Prostate gland (tissue), 2 donors: Measurements from ENCODE around the gene TBC1D22A. TPM values are rescaled to one million over a fixed set of nuclear protein-coding genes. Genes with fewer than 3 reads are reported as not detected.

ENCODE experiments used
- DNase-seq: peaks from one replicate; pipeline ENCODE4 v3.0.0-alpha.2; 2019; ENCODE audit warnings: low spot score
- H3K27ac ChIP-seq, 2 donors: fragments of 200-600 bp; sonication (generic); 2 replicates each; pipeline ENCODE4 v1.5.1; 2017 to 2019
- H3K27me3 ChIP-seq: fragments of 200-600 bp; sonication (generic); replicated peaks from 2 replicates; pipeline ENCODE4 v1.5.1; 2019; ENCODE audit not compliant: insufficient read depth
- H3K36me3 ChIP-seq, 2 donors: fragments of 200-600 bp; sonication (generic); 1 replicate in 1 of 2; 2 replicates in 1 of 2; pipeline versions ENCODE4 v1.5.1 to v1.8.1; 2017 to 2019
- H3K4me1 ChIP-seq: fragments of 200-600 bp; sonication (generic); replicated peaks from 2 replicates; pipeline ENCODE4 v1.5.1; 2019
- H3K4me3 ChIP-seq, 2 donors: fragments of 200-600 bp; sonication (generic); 2 replicates each; pipeline ENCODE4 v1.5.1; 2017 to 2019
- H3K9me3 ChIP-seq: fragments of 200-600 bp; sonication (generic); 2 replicates; pipeline ENCODE4 v1.5.1; 2017
- CTCF ChIP-seq, 4 experiments: fragments of 200-600 bp in 2 of 4; fragments of 450-650 bp in 2 of 4; sonication (generic) in 2 of 4; IDR thresholded peaks; 1 replicate in 3 of 4; 2 replicates in 1 of 4; pipeline ENCODE4 v1.5.1; 2016 to 2019; ENCODE audit warnings: antibody characterized with exemption in 4 of 4, mild to moderate bottlenecking in 2 of 4, moderate library complexity in 2 of 4
- POLR2A ChIP-seq: fragments of 450-650 bp; IDR thresholded peaks from one replicate; pipeline ENCODE4 v1.6.1; 2016; ENCODE audit warnings: antibody characterized with exemption, mild to moderate bottlenecking
- POLR2AphosphoS5 ChIP-seq: sonication (generic); formaldehyde crosslinking; IDR thresholded peaks from one replicate; pipeline ENCODE4 v1.6.1; 2017; ENCODE audit warnings: antibody characterized with exemption
- WGBS: methylation state at CpG from one replicate; pipeline ENCODE4 v1.1.5; 2018; 5-methylcytosine and 5-hydroxymethylcytosine counted together
- intact Hi-C: fragments of 100-400 bp; cut with DNase I; formaldehyde crosslinking; loops from one replicate; pipeline ENCODE4 v1.14.2; 2022
- total RNA-seq, 2 donors: library from RNA; depleted of rRNA; stranded (reverse); fragments of >200 nt; gene quantifications; one replicate each; pipeline ENCODE4 v1.1.0, GENCODE V29; 2016

Gene TBC1D22A
- total RNA-seq, 2 donors from 2014 or later: 16.0 to 30.7 TPM

DNA sequence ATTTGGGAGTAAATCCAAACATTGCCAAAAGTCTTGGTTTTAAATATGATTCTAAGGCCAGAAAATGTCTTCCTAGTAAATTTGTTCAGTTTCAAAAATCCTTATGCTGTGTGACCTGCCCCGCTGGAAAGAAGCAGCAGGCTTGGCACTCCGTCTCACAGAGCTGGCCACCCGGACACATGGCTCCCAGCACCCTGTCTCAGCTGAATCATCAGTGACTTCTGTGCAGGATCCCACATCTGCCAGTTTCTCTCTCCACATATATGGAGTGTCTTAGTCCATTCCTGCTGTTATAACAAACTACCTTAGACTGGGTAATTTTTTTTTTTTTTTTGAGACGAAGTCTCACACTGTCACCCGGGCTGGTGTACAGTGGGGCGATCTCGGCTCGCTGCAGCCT is 356.7 kb downstream of the TBC1D22A start:
- TF ChIP-seq POLR2A: no peak
- no peak for TF ChIP-seq POLR2AphosphoS5
- no peak for TF ChIP-seq CTCF (IDR thresholded peaks at IDR 0.05)
- H3K9me3 ChIP-seq: no peaks in the 10 kb centered on the region

DNA sequence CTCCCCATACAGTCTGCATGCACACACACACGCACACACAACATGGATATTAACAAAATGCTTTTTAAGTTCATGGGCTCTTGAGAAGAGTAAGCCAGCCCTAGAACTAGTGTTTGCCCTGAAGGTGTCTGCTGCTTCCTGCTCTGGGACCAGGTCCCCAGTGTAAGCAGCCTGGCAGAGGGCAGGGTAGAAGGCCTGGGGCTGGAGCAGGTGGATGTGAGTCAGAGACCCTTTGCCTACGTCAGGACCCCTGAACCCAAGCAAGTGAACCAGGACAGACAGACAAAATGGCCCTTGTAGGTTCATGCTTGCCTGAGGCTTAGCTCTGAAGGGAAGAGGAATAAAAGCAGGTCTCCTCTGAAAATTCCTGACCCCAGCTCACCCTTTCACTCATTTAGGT is 357.9 kb downstream of the TBC1D22A start:
- H3K9me3 ChIP-seq: no peaks in the 10 kb centered on the region
- no peak overlapping the region for H3K27ac ChIP-seq
- no peaks in the 10 kb centered on the region for H3K27me3 ChIP-seq
- H3K36me3 ChIP-seq: no peaks in the 10 kb centered on the region
- TF ChIP-seq POLR2A: no peak
- TF ChIP-seq POLR2AphosphoS5: no peak
- no peak for TF ChIP-seq CTCF (IDR thresholded peaks at IDR 0.05)
- no peak for DNase-seq
- 97% methylated on average over 2 of the region's 2 CpGs for WGBS
- intact Hi-C loops: no loop called here
- H3K4me1 ChIP-seq: no peaks in the 10 kb centered on the region
- no peak overlapping the region for H3K4me3 ChIP-seq

More for the DNA sequence above, 356.7 kb downstream of the TBC1D22A start:
- Histone ChIP-seq H3K4me3 (no peak overlapping the region), H3K27me3 (no peaks in the 10 kb centered on the region), H3K27ac (no peak overlapping the region), H3K36me3 (no peaks in the 10 kb centered on the region), H3K4me1 (no peaks in the 10 kb centered on the region)
- DNase-seq: no peak
- 94% methylated on average over 8 of the region's 8 CpGs for WGBS
- intact Hi-C loops: no loop called here

DNA sequence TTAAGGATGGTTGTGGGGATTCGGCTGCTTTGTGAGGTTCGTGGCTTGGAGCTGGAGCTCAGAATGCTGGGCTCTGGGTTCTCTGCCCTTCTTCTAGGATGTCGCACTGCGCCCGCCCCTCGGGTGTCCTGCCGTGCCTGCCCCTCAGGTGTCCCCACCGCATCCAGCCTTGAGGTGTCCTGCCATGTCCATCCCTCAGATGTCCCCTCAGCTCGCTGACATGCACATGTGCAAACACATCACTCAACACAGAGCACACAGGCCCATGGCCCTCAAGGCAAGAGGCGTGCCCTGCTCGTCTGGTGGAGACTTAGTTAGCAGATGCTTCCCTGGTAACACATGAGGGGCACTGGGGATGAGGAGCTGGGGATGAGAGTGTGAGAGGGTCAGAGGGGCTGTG is 359.3 kb downstream of the TBC1D22A start:
- DNase-seq: no peak
- Histone ChIP-seq H3K27me3 (no peaks in the 10 kb centered on the region), H3K36me3 (no peaks in the 10 kb centered on the region), H3K9me3 (no peaks in the 10 kb centered on the region), H3K4me3 (no peak overlapping the region), H3K27ac (no peak overlapping the region), H3K4me1 (no peaks in the 10 kb centered on the region)
- TF ChIP-seq CTCF (IDR thresholded peaks at IDR 0.05): no peak
- TF ChIP-seq POLR2A: no peak
- TF ChIP-seq POLR2AphosphoS5: no peak
- WGBS: 96% methylated on average over 11 of the region's 11 CpGs
- intact Hi-C loops: no loop called here

- no peaks in the 10 kb centered on the region for H3K36me3 ChIP-seq
- H3K4me3 ChIP-seq: no peak overlapping the region
- no peak overlapping the region for H3K27ac ChIP-seq
- no peaks in the 10 kb centered on the region for H3K9me3 ChIP-seq
- no peaks in the 10 kb centered on the region for H3K27me3 ChIP-seq
- intact Hi-C loops: no loop called here
- WGBS: 99% methylated on average over 9 of the region's 9 CpGs
- H3K4me1 ChIP-seq: no peaks in the 10 kb centered on the region
- TF ChIP-seq POLR2A: no peak
- no peak for TF ChIP-seq CTCF (IDR thresholded peaks at IDR 0.05)
- no peak for TF ChIP-seq POLR2AphosphoS5
- DNase-seq: no peak
Observed at GRCh38 chr22:47122441-47123000, 360.1 kb downstream of the TBC1D22A start.

DNA sequence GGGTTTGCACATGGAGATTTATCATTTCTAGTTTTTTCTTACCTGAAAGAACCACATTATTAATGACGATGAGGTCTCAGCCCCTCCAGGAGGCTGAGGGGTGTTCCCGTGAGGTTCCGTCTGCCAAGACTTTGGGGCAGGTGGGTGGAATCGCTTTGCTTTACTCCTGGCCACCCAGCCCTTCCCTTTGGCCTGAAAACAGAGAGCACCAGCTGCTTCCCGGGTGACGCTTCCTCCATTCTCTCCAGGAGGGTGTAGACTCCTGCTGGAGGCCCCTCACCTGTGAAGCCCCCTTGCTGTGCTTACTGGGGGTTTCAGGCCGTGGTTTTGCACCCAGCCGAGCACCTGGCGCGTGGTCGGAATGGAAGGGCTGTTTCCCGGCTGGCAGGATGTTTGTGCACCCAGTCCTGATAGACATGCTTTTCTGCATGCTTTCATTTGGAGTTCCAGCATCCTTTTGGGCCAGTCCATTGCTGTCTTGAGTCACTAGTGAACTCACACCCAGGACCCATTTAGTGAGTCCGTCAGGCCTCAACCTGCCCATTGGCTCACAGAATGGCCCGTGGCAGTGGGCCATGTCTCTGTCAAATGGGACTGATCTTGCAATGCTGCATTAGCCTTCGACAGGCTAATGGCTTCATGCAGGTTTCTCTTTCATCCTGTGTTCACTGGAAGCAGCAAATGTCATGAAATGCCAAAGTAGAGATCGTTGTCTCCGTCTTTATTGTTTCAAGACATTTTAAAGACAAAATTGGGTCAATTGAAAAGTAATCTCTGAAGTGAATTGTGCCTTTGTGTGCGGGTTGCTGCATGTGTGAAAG is 360.8 kb downstream of the TBC1D22A start:
- WGBS: 66% methylated on average over 18 of the region's 18 CpGs
- H3K27me3 ChIP-seq: no peaks in the 10 kb centered on the region
- intact Hi-C loops: no loop called here

More for the DNA sequence above, 360.8 kb downstream of the TBC1D22A start:
- peak; percentile 27 for DNase-seq
- no peak for TF ChIP-seq CTCF (IDR thresholded peaks at IDR 0.05)
- no peak for TF ChIP-seq POLR2AphosphoS5
- no peak for TF ChIP-seq POLR2A
- Histone ChIP-seq H3K4me1 (no peaks in the 10 kb centered on the region), H3K9me3 (no peaks in the 10 kb centered on the region), H3K27ac (no peak overlapping the region), H3K36me3 (no peaks in the 10 kb centered on the region), H3K4me3 (no peak overlapping the region)
